ENCODE measurements around the gene USP48. TPM values are rescaled to one million over a fixed set of nuclear protein-coding genes. Genes with fewer than 3 reads are reported as not detected.
"Not testable (repeated sequence)": the region's sequence is repeated elsewhere in the genome, so short reads cannot be mapped to it uniquely, and the experiment has no call there.

The USP48 gene
- total RNA-seq, 1 donor from 2014 or later: 81.9 TPM

DNA sequence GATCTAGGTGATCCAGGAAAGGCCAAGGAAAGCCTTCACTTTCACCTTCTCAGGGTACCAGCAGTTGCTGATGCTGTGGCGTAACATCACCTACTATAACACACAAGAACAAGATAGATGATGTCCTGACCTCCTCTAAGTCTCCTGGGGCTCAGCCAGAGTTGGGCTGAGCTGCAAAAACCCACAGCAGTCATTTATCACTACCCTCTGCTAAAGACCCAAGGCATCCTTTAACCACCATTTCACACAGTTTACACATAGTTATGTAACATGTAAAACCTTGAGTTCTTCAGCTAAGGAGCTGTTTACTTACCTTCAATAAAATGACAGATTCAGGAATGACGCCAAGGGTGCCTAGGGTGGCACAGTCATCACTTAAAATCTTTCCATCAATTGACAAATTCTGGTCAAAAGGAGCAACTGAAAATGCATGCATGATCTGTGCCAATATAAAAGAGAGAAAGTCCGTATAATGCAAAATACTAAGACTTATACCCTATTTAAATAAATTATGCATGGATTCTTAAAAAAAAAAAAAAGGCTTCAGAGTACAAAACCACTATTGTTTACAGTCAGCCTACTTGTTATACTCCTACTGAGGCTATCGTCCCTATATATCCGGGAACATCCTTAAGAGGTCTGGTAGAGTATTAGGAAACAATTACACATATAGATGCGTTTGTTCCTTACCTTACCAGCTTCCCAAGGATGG is 93.1 kb downstream of the USP48 start:
- DNase-seq: no peak

DNA sequence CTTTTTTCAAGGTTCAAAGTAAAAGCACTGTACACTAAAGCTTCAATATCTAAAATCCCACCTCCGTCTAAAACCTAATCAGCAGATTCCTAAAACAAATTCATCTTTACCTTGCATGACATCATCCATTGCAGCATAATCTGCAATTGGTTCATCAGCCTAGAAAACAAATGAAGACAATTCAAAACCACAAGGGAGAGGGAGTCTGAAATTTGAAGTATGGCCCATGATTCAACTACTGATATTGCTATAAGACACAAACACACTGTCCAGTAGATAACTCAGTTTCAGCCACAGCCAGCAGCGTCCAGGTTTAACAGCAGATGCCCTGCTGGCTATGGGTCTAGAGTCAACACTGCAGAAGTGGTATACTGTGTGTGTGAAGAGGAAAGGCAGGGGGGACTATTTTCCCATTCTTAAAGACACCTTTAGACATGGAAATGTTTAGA is 95.8 kb downstream of the USP48 start:
- DNase-seq: no peak

DNA sequence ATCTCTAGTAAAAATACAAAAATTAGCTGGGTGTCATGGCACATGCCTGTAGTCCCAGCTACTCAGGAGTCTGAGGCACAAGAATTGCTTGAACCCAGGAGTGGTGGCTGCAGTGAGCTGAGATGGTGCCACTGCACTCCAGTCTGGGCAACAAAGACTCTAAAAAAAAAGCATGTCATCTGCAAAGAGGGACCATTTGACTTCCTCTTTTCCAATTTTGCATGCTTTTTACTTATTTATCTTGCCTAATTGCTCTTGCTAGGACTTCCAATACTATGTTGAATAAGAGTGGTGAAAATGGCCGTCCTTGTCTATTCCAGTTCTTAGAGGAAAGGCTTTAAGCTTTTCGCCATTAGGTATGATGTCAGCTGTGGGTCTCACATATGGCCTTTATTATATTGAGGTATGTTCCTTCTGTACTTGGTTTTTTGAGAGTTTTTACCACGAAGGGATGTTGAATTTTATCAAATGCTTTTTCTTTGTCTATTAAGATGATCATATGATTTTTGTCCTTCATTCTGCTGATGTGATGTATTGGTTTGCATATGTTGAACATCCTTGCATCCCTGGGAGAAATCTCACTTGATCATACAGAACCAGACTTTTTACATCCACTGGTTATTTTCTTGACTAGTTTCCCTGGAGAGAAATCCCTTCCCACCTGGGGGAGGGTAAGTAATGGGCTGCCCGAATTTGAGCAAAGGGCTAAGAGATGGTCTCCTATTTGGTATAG is 96.8 kb downstream of the USP48 start:
- no peak for DNase-seq

DNA sequence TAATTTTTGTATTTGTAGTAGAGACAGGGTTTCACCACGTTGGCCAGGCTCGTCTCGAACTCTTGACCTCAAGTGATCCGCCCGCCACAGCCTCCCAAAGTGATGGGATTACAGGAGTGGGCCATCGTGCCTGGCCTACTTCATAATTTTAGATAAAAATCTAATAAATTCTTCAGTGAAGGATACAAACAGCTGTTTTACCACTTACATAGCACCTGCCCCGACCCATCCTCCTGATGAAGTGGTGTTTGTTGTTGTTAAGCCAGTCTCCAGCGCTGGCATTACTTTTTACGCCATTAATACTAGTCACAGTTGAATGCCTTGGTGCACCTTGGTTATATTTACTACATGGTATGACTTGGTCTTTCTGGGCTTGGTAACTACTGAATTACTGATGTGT is 101.5 kb downstream of the USP48 start:
- no peak for DNase-seq

DNA sequence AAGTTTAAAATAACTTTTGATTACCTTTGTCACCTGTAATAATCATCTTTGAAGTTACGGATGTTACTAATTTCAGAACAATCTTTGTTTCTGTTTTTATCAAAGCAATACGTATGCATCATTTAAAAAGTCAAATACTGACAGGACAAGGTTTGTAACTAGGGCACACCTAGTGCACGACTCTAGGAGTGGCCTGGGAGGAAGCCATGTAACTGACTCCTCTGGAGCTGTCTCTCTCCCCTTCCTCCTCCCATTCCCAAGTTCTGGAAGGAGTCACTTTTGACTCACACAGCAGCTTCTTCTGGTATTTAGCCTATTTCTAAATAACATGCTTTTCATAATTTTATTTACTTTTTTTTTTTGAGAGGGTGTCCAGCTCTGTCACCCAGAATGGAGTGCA is 102.0 kb downstream of the USP48 start:
- no peak for DNase-seq

DNA sequence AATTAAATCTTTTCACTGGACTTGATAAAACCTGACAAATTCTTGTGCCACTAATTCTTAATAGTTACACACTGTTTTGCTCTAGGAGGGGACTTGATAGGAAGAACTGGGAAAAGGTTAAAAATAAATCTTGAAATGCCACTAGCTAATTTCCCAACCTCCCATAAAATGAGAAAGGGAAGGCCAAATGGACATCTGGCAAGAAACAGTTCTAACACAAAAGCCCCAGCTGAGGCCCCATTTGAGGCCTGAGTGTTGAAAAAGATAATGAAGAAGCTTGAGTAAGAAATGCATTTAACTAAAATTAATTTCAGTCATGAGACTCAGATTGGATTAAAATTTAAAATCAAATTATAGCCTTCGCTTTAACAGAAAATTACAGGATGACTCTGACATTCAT is 102.6 kb downstream of the USP48 start:
- DNase-seq: no peak

DNA sequence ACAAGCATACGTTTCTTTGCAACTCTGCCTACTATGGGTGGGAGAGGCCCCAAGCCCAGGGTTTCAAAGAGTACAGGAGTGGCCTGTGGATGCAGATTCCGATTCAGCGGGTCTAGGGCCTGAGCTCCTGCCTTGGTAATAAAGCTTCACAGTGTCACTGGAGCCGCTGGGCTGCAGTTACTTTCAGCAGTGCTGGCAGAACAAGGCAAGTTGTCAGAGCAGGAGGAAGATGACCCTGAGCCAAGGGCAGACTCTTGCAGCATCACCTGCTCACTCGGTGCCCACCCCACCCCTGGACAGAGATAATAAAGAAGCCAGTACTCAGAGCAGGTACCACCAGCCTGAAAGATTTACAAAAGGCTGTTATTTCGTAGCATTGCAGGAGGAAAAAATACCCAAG is 105.8 kb downstream of the USP48 start:
- no peak for DNase-seq

DNA sequence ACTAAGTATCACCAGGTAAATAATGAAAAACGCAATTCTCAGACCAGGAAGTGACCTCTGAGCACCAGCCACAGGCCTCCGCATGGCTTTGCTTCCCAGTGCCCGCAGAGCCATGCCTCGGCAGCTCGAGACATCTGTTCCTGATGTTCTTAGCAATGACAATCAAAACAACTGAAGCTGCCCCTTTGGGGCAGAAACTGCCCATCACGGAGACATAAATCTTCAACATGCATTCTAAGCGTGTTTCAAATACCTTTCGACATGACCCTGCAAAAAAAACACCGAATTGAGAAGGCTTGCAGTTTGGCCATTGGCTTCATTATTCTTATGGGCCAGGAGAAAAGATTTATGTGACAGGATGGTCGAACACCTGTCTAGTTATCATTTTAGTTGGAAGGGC is 108.0 kb downstream of the USP48 start:
- no peak for DNase-seq

DNA sequence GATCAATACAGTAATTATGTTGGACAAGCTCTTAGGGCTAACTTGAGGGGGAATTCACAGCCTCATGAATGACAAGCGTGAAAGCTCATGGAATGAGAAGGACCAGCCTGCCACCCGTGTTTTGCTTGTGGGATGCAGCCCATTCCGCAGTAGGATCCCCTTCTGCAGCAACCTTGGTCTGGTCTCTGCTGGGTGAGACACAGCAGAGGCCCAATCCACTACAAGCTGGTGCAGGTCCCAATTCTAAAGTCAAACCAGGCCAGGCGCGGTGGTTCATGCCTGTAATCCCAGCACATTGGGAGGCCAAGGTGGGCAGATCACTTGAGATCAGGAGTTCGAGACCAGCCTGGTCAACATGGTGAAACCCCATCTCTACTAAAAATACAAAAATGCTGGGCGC is 109.1 kb downstream of the USP48 start:
- DNase-seq: not testable (repeated sequence)

DNA sequence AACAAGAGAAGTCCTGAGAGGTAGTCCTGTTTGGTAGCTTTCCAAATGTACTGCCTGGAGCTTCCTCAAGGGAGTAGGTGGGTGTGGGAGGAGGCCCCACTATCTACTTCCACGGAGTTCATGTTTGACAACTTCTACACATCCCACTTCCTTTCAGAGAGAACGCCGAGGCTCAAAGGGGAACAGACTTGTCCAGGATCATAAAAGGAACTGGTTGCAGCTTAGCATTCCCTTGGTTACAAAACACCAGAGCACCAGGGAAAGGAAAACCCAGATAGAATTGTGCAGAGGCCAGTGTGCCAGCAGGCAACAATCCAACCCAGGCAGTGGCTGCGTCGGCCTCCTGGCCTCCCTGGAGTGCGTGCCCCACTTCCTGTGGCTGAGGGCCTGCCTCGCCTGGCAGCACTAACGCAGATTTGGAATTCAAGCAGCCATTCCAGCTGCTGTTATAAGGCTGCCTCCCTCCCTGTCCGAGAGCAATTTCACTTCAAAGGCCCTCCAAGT is 109.6 kb downstream of the USP48 start:
- DNase-seq: peak; percentile 31

DNA sequence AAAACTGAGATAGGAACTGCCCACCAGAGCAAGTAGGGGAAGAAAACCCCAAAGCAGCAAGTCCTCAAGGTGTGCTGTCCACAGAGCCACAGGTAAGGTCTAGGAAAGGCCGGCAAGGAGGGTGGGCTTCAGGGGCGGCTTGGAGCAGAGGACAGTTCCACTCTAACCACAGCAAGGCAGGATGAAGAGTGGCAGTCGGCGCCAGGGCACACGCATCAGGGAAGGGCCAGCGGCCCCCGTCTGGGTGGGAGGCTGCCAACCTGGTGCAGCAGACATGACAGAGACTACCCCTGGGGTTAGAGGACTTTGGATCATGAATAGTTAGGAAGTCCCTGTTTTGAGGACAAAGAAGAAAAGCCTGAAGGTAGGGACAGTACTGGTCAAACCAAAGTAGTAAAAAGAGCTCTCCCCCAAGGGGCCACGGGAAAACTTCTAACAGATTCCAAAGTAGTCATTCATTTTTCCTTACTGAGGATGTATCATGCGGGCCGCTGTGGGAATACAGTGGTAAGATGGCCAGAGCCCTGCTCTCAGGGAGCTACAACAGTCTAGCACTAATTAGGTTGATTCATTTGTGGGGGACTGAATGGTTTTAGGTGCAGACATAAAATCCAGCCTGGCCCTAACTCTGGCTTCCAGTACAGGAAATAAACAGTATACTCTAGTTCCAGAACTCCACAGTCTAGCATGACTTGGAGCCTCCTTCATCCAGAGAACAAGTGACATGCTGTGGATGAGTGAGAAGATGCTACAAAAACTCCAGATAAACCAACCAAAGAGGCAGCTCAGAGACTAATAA is 110.3 kb downstream of the USP48 start:
- no peak for DNase-seq

DNA sequence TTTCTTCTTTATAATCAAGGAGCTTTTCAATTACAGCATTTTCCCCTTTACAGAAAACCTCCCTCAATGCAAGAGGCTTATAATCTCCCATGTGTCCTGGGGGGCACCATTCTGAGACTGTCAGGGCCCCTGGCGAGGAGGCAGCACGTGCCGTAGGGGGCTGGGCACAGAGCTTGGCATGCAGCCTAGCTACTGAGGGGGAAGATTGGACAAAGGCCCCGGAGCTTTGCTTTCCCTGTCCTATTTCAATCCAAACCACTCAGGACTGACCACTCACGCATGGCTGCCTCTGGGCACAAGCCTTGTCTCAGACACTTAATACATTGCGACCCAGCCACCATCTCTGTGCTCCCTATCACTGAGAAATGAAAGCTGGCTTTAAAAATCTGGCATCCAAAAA is 111.0 kb downstream of the USP48 start:
- no peak for DNase-seq

DNA sequence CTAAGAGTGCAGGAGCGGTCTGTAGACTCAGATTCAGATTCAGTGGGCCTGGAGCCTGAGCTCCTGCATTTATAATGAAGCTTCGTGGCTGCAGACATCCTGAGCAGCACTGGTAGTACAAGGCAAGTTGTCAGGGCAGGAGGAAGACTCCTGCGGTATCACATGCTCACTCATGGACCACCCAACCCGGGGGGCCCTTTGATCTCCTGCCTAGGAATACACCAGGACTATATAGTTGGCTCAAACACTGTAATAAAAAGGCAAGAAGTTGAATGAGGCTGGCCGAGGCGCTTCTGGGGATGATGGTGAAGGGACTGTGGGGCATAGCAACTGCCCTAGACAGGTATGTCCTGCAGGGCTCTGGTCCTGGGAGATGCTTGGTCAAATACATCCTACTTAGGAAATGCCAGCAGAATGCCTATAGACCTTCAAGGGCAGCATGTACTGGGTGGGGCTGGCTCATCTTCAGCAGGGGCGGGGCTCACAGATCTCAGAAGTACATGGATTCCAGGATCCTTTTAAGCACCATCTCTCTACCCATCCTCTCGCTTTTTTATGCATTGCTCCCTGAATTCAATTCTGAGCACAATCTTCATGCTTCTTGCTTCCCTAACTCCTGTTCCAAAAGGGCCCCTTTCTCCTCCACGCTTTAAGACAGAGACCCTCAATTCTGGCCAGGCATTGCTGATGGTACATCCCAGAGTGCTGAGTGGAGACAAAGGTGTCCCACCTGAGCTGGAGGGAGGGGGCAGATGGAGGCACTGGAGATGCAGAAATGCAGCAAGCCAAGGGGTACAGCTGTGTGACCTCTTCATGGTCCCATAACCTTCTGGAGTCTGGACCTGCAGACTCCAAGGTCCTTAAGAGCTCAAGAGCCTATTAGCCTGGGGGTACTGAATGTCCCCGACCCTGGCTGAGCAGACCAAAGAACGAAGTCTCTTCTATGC is 111.7 kb downstream of the USP48 start:
- DNase-seq: no peak

DNA sequence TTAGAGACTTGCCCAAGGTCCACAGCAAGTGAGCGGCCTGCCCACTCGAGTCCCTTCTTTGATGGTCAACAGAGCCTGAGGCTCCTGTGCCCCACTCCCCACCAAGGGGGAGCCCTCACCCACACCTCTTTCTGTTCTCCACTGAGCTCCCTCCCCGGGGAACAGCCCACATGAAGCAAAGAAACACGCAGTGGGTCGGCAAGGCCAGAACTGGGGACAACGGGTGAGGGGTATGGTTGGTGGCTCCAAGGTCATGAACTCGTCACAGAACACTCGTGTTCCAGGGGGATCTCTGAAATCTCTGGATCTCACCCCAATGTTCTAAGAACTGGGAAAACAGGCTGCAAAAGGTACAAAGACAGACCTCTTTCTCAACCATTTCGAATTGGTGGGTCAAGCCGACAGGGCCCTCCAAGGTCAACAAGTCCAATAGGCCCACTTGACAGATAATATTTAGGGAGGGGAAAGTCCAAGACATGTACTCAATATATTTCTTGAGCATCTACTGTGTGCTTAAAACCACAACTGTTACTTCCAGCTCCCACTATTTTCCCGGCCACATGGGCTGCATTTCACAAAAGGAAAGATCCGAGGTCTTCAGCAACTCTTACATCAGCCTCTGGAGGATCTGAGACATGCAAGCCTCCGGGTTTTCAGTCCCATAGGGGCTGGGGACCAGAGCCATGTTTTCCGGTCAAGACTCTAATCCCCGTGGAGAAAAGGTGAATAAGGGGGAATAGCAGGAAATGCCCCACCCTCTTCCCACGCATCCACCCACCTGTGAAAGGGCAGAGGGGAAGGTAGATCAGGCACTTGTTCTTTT is 112.7 kb downstream of the USP48 start:
- DNase-seq: no peak

DNA sequence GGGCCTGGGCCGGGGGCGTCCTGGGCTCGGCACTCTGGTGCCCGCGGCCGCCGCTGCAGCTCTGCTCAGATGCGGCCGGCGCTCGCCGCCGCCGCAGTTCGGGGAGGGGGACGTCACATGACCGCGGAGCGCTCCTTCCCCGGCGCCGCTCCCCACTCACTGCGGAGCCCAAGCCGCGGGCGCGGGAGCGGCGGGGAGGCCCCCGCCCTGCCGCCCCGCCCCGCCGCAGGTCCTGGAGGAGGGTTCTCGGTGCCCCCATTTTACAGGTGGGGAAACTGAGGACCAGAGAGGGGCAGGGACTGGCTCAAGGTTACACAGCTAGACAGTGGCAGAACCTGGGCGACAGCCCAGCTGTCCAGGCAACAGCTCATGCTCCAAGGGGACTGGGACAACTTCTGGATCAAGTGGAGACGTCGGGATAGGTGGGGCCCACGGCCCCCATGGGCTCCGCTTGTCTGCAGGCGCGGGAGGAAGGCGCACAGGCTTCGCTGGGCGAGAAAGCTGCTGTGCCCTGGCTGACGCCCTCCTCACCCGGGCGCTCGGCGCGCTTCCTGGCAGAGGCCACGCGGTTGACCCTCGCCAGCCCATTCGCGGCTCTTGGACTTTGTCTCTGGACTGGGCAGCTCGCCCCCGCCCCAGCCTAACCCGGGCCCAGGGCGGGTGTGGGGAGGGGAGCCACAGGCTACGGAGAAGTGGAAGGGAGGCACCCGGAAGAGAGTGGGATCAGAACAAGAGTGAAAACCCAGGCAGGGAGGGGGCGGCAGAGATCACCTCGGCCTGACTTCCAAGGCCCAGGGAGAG is 113.5 kb downstream of the USP48 start, which contains the start of gene RAP1GAP:
RAP1GAP (minus strand) TSS at position 100 of the 801 bp plus-strand sequence. CDS start 49,325 bp downstream, outside the sequence.
- DNase-seq: no peak

DNA sequence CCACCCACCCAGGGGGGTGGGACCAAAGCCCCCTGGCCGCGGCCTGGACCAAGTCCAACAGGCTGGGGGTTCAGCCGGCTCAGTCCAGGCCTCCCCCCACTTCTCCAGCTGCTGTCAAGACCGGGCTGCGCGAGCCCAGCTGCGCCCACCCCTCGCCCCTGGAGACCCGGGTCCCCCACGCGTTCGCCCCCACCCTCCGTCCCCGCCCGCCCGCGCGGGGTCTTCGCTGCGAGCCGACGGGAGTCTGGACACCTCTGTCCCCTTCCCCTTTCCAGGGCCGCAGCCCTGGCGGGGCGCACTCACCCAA is 114.0 kb downstream of the USP48 start:
- DNase-seq: no peak

DNA sequence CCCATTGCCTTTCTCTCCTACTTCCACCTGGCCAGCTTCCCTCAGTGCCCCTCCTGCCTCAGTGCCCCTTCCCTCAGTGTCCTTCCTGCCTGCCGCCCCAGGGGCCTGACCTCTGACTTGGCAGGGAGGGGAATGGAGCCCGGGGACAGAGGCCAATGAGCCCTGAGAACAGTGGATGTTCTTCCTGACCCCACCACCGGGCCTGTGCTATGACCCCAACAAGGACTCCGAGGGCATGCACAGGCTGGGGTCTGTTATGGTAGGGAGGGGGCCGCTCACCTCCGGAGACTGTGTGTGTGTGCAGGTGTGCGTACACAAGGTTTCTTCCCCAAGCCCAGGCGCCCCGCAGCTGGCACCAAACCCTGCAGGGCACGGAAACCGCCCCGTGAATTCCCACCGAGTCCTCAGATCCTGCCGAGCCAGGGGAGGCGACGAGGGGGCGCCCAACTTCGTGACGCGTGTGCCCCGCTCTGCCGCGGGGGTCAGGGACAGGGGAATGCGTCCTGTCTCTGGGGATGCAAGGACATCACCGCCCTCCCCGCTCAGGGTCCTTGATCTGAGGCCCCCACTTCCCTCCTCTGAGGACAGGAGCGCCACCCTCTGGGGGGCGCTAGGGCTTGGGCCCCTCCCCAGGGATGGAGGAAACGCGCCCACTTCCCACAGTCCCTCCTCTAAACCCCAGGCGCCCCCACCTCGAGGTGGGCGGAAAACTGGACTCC is 114.6 kb downstream of the USP48 start:
- no peak for DNase-seq

DNA sequence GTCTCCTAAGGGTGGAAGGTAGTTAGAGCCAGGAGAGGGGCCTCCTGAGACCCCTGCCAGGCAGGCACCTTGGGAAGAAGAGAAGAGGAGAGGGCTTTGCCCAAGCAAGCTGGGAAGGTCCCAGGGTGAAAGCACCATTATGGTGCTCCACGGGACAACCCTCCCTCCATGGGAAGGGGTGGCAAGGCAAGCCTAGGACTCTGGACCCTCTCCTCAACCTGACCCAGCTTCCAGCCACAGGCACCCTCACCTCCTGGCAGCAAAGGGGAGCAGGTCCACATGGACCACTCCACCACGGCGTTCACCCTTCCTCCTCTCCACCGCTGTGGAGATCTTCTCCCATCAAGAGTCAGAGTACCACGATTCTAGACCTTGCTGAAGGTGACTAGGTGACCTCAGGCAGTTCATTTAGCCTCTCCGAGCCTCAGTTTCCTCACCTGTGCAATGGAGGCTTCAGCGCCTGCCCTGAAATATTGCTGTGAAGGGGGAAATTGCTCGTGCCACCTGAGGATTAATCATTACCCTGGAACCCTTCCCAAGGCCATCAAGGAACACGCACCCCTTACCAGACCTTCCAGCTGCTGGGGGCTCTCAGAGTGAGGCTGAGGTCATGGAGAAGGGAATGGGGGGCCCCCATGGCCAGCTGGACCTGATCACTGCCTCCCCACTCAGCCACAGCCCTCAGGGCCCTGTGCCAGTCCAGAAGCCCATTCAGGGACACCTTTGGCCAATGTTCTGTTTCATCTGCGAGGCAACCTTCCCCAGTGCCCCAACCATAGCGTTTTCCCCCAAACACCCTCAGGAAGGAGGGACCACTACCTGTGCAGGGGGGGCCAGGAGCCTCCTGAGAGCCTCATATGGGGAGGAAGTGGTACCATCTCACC is 115.4 kb downstream of the USP48 start:
- DNase-seq: no peak

Data from dermis blood vessel endothelial cell (primary cell).